Cardiac muscle cell (in vitro differentiated cells and primary cell): ENCODE results near the gene SCN5A. TPM values are rescaled to one million over a fixed set of nuclear protein-coding genes. Genes with fewer than 3 reads are reported as not detected.

Experiments used
- DNase-seq, 2 donors: peaks; one replicate each; pipeline versions ENCODE4 v3.0.0 to v3.0.0-alpha.2; 2010 to 2017; ENCODE audit warnings: low read depth in 1 of 2, low spot score in 1 of 2
- H3K27ac ChIP-seq: fragments of 200-600 bp; sonication (generic); 2 replicates; pipeline ENCODE4 v1.5.1; 2016
- H3K27me3 ChIP-seq: fragments of 200-600 bp; sonication (generic); 2 replicates; pipeline ENCODE4 v1.6.0; 2016; ENCODE audit warnings: control low read depth
- H3K36me3 ChIP-seq: fragments of 200-600 bp; sonication (generic); 2 replicates; pipeline ENCODE4 v1.5.1; 2016; ENCODE audit warnings: control low read depth
- H3K4me1 ChIP-seq: fragments of 200-600 bp; sonication (generic); 2 replicates; pipeline ENCODE4 v1.8.1; 2017; ENCODE audit warnings: low read depth, mild to moderate bottlenecking, mixed run types
- H3K4me3 ChIP-seq: fragments of 200-600 bp; sonication (generic); 2 replicates; pipeline ENCODE4 v1.5.1; 2016; ENCODE audit warnings: mild to moderate bottlenecking
- H3K9me3 ChIP-seq: fragments of 200-600 bp; sonication (generic); 2 replicates; pipeline ENCODE4 v1.5.1; 2017; ENCODE audit warnings: low read depth, mild to moderate bottlenecking, control low read depth
- polyA plus RNA-seq: library from polyadenylated mRNA; unstranded; fragments of >200 nt; fragmentation: Nextera tagmentation; extraction: Ambion mirVana; gene quantifications from 2 replicates; pipeline ENCODE4 v1.2.1, GENCODE V29; 2016
- total RNA-seq: library from RNA; depleted of rRNA; stranded (reverse); fragments of >200 nt; gene quantifications from 2 replicates; pipeline ENCODE4 v1.2.3, GENCODE V29; 2016
- TF ChIP-seq, protein P1 (sequence below): IDR thresholded peaks from 2 replicates; pipeline ENCODE4 v1.5.1; 2012; ENCODE audit warnings: low read depth, mild to moderate bottlenecking, low read length

The SCN5A gene
- total and polyA plus RNA-seq, 2 experiments from 2014 or later: 3.1 to 9.3 TPM

DNA sequence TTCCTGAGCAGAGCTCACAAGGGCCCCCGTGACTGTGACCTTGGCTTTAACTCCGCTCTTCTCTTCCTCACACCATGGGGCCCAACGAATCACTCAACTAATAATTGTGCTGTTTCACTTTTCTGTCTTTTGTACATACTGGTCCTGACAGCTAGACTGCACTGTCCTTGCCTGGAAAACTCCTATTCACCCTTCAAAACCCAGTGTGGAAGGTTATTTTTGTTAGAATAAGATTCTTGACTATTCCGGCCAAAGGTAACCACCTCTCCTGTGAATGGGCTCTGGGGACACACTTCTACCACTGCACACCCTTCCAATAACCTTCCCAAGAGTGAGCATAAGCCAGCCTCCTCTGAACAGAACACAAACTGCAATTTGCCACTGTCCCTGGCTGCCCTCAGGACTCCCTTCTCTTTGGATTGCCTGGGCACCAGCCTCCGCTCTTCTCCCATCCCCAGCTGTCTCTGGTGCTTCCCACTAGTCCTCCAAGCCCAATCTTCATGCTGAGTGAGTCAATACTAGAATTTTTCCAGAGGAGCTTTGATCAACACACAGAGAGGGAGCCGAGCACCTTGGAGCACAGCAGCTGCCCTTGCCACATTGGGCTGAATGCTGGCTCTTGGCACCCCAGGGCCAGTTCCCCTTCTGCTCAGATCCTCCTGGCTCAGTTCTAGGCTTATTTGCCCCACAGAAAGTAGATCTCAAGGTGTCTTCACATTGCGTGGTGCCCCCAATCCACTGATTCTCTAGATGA, 2.1 kb downstream of the SCN5A start:
- no peaks in the 10 kb centered on the region for H3K9me3 ChIP-seq
- peaks cover 77% of the 10 kb centered on the region for H3K27me3 ChIP-seq
- peaks cover 17% of the 10 kb centered on the region for H3K4me1 ChIP-seq
- TF ChIP-seq, protein P1, sequence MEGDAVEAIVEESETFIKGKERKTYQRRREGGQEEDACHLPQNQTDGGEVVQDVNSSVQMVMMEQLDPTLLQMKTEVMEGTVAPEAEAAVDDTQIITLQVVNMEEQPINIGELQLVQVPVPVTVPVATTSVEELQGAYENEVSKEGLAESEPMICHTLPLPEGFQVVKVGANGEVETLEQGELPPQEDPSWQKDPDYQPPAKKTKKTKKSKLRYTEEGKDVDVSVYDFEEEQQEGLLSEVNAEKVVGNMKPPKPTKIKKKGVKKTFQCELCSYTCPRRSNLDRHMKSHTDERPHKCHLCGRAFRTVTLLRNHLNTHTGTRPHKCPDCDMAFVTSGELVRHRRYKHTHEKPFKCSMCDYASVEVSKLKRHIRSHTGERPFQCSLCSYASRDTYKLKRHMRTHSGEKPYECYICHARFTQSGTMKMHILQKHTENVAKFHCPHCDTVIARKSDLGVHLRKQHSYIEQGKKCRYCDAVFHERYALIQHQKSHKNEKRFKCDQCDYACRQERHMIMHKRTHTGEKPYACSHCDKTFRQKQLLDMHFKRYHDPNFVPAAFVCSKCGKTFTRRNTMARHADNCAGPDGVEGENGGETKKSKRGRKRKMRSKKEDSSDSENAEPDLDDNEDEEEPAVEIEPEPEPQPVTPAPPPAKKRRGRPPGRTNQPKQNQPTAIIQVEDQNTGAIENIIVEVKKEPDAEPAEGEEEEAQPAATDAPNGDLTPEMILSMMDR: no peak
- H3K4me3 ChIP-seq: no peak overlapping the region
- DNase-seq: no peak
- H3K36me3 ChIP-seq: no peaks in the 10 kb centered on the region
- no peak overlapping the region for H3K27ac ChIP-seq

DNA sequence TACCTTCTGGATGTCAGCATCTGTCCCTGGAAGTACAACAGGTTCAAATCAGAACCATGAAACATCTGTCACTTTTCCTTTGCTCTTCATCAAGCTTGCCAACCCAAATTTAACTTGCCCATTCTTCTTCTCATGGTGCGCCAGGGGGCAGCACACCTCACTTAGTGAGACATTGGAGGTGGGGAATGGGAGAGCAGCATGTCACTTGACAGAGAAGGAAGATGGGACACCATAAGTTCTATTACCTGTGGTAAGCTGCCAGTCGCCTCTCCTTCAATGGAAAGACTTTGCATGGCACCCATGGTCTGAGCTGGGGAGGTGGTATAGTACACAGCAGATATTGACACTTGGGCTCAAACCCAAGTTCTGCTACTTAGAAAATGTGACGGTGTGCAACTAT, 2.9 kb downstream of the SCN5A start:
- peak in 1 of 2 donors; percentile 54 for DNase-seq
- H3K36me3 ChIP-seq: no peaks in the 10 kb centered on the region
- H3K4me3 ChIP-seq: no peak overlapping the region
- TF ChIP-seq, protein P1: peak; percentile 61
- H3K4me1 ChIP-seq: peaks cover 17% of the 10 kb centered on the region
- H3K27ac ChIP-seq: no peak overlapping the region
- H3K9me3 ChIP-seq: no peaks in the 10 kb centered on the region
- peaks cover 77% of the 10 kb centered on the region for H3K27me3 ChIP-seq

DNA sequence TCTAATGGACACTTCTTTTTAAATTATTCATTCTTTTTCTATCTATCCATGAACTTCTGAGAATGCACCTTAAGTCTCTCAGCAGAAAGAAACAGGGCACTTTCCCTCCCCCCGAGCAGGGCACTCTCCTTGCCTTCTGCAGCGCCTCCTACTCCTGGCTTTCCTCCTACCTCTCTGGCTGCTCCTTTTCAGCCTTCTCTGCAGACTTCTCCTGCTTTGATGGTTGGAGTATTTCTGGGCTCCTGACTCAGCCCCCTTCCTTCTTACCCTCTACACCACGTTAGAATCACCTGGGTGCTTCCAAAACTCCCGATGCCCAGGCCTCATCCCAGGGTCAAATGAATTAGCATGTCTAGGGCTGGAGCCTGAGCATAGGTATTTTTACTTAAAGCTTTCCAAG, 3.4 kb downstream of the SCN5A start:
- H3K27me3 ChIP-seq: peaks cover 77% of the 10 kb centered on the region
- DNase-seq: no peak

DNA sequence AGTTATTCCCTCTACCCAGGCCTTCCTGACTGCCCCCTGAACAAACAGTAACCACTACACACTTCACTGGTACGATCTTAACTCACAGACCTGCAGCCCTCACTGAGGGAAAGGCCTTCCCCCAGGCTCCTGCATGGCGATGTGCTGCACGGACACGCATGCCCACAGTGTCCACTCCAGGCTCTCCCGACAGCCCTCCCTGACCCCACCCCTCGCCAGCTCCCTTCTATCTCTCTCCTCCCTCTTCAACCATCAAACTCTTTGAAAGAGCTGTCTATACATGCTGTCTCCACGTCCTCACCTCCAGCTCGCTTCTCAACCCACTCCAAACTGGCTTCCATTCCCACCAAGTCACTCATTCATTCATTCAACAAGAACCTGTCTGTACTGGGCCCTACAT, 3.9 kb downstream of the SCN5A start:
- peaks cover 77% of the 10 kb centered on the region for H3K27me3 ChIP-seq
- peaks cover 15% of the 10 kb centered on the region for H3K4me1 ChIP-seq
- H3K27ac ChIP-seq: no peak overlapping the region
- H3K36me3 ChIP-seq: no peaks in the 10 kb centered on the region
- no peak overlapping the region for H3K4me3 ChIP-seq
- TF ChIP-seq, protein P1: no peak
- no peaks in the 10 kb centered on the region for H3K9me3 ChIP-seq
- peak in 1 of 2 donors; percentile 61 for DNase-seq

More for the DNA sequence above, 3.4 kb downstream of the SCN5A start:
- Histone ChIP-seq H3K4me1 (peaks cover 17% of the 10 kb centered on the region), H3K4me3 (no peak overlapping the region), H3K36me3 (no peaks in the 10 kb centered on the region), H3K27ac (no peak overlapping the region), H3K9me3 (no peaks in the 10 kb centered on the region)
- TF ChIP-seq, protein P1: no peak

DNA sequence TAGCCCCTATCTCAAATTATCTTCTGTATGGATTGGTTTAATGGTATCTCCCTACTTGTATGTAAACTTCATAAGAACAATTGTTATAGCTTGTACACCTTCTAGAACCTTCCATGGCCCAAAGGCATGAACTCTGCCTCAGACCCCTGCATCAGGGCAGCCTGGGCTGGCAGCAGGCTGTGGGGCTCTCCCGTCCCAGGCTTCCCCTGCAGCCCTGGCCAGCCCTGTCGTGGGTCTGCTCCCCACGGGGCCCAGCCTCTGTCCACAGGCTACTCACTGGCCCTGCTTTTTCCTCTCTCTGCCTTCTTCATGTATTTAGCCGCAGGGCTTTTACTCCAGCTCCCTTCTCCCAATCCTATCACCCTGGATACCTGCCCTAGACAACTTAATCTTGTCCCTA, 4.4 kb downstream of the SCN5A start:
- Histone ChIP-seq H3K27ac (no peak overlapping the region), H3K9me3 (no peaks in the 10 kb centered on the region), H3K36me3 (no peaks in the 10 kb centered on the region), H3K4me1 (peaks cover 15% of the 10 kb centered on the region), H3K4me3 (no peak overlapping the region), H3K27me3 (peaks cover 77% of the 10 kb centered on the region)
- TF ChIP-seq, protein P1: no peak
- no peak for DNase-seq
